Activated naive CD4-positive, alpha-beta T cell treated with anti-CD3 and anti-CD28 coated beads, Interleukin-2, amount 50 U/mL, for 72 hours (primary cell): ENCODE results near the gene PEX5L. TPM values are rescaled to one million over a fixed set of nuclear protein-coding genes. Genes with fewer than 3 reads are reported as not detected.
A peak's percentile ranks its signal among the peaks of the same experiment; 100 is the strongest.
"Not testable (repeated sequence)": the region's sequence is repeated elsewhere in the genome, so short reads cannot be mapped to it uniquely, and the experiment has no call there.

Experiments
- ATAC-seq, 2 donors: fragments of 150-1000 bp; cut with Tn5 transposase; 2 replicates each; pipeline ENCODE4 v1.10.0; 2021; ENCODE audit warnings: mild to moderate bottlenecking in 2 of 2, moderate library complexity in 2 of 2
- DNase-seq, 2 donors: peaks; one replicate each; pipeline ENCODE4 v3.0.0; 2021 to 2022; ENCODE audit warnings: low spot score in 2 of 2
- H3K27ac Mint-ChIP-seq, 2 donors: one replicate each; pipeline ENCODE4 v1.8.0; 2022; ENCODE audit warnings: mild to moderate bottlenecking in 2 of 2, mixed read lengths in 2 of 2
- H3K36me3 Mint-ChIP-seq, 2 donors: one replicate each; pipeline ENCODE4 v1.8.0; 2022; ENCODE audit warnings: mixed read lengths in 2 of 2
- H3K9me3 Mint-ChIP-seq, 2 donors: one replicate each; pipeline ENCODE4 v1.8.0; 2022; ENCODE audit warnings: mixed read lengths in 2 of 2
- total RNA-seq, 2 donors: library from RNA; stranded (reverse); gene quantifications; one replicate each; pipeline ENCODE4 v1.2.3, GENCODE V29; 2022

PEX5L gene
- total RNA-seq, 2 donors from 2014 or later = not detected

GRCh38 chr3:179801263-179801662 lies 235.5 kb downstream of the PEX5L start:
- Mint-ChIP-seq H3K36me3 (no peaks in the 10 kb centered on the region), H3K9me3 (no peaks in the 10 kb centered on the region)
- no peak for ATAC-seq

GRCh38 chr3:179797192-179797591 lies 239.5 kb downstream of the PEX5L start:
- H3K36me3 Mint-ChIP-seq = no peaks in the 10 kb centered on the region
- H3K9me3 Mint-ChIP-seq = no peaks in the 10 kb centered on the region
- ATAC-seq (no peak), DNase-seq (no peak)
- no peak overlapping the region for H3K27ac Mint-ChIP-seq

More at GRCh38 chr3:179801263-179801662, 235.5 kb downstream of the PEX5L start:
- H3K27ac Mint-ChIP-seq = no peak overlapping the region
- no peak for DNase-seq

GRCh38 chr3:179796421-179796820 lies 240.3 kb downstream of the PEX5L start:
- DNase-seq = no peak
- H3K27ac Mint-ChIP-seq = no peak overlapping the region
- H3K9me3 Mint-ChIP-seq = peaks cover 0 to 4% of the 10 kb centered on the region in 2 donors
- no peaks in the 10 kb centered on the region for H3K36me3 Mint-ChIP-seq
- no peak for ATAC-seq

GRCh38 chr3:179794355-179794754 lies 242.4 kb downstream of the PEX5L start:
- peaks cover 0 to 4% of the 10 kb centered on the region in 2 donors for H3K9me3 Mint-ChIP-seq
- no peak for ATAC-seq
- DNase-seq = no peak
- H3K27ac Mint-ChIP-seq = no peak overlapping the region
- H3K36me3 Mint-ChIP-seq = no peaks in the 10 kb centered on the region

GRCh38 chr3:179791793-179792192 lies 244.9 kb downstream of the PEX5L start:
- Mint-ChIP-seq H3K27ac (no peak overlapping the region), H3K9me3 (peaks cover 0 to 4% of the 10 kb centered on the region in 2 donors), H3K36me3 (peaks cover 0 to 4% of the 10 kb centered on the region in 2 donors)
- DNase-seq = no peak
- ATAC-seq = no peak

GRCh38 chr3:179788996-179789395 lies 247.7 kb downstream of the PEX5L start:
- ATAC-seq = no peak
- H3K27ac Mint-ChIP-seq = no peak overlapping the region
- peaks cover 1 to 4% of the 10 kb centered on the region in 2 donors for H3K36me3 Mint-ChIP-seq
- H3K9me3 Mint-ChIP-seq = peaks cover 0 to 4% of the 10 kb centered on the region in 2 donors
- DNase-seq = no peak

GRCh38 chr3:179782841-179783240 lies 253.9 kb downstream of the PEX5L start:
- H3K9me3 Mint-ChIP-seq, DNase-seq, H3K27ac Mint-ChIP-seq, ATAC-seq: not testable (repeated sequence)
- H3K36me3 Mint-ChIP-seq = peaks cover 16 to 23% of the 10 kb centered on the region in 2 donors

GRCh38 chr3:179775416-179776122 lies 261.2 kb downstream of the PEX5L start:
- Mint-ChIP-seq H3K36me3 (peaks cover 36 to 37% of the 10 kb centered on the region in 2 donors), H3K27ac (no peak overlapping the region), H3K9me3 (peaks cover 3 to 5% of the 10 kb centered on the region in 2 donors)
- DNase-seq = no peak
- ATAC-seq = no peak

- Mint-ChIP-seq H3K36me3 (peaks cover 18 to 22% of the 10 kb centered on the region in 2 donors), H3K27ac (no peak overlapping the region), H3K9me3 (no peaks in the 10 kb centered on the region)
- ATAC-seq (no peak), DNase-seq (no peak)
These were observed 264.4 kb downstream of the PEX5L start for GRCh38 chr3:179772297-179772696.

- no peak for DNase-seq
- no peak for ATAC-seq
- peaks cover 18 to 22% of the 10 kb centered on the region in 2 donors for H3K36me3 Mint-ChIP-seq
- H3K27ac Mint-ChIP-seq = no peak overlapping the region
- H3K9me3 Mint-ChIP-seq = no peaks in the 10 kb centered on the region
These were observed 264.9 kb downstream of the PEX5L start for GRCh38 chr3:179771797-179772196.

GRCh38 chr3:179769411-179770247 lies 267.1 kb downstream of the PEX5L start:
- ATAC-seq (no peak), DNase-seq (no peak)
- no peak overlapping the region for H3K27ac Mint-ChIP-seq
- H3K36me3 Mint-ChIP-seq = peaks cover 16 to 17% of the 10 kb centered on the region in 2 donors
- no peaks in the 10 kb centered on the region for H3K9me3 Mint-ChIP-seq

- ATAC-seq (no peak), DNase-seq (no peak)
- H3K27ac Mint-ChIP-seq = no peak overlapping the region
- no peaks in the 10 kb centered on the region for H3K9me3 Mint-ChIP-seq
- peaks cover 5% of the 10 kb centered on the region in 2 donors for H3K36me3 Mint-ChIP-seq
These were observed 268.7 kb downstream of the PEX5L start for GRCh38 chr3:179768080-179768479.

GRCh38 chr3:179766416-179767133 lies 270.2 kb downstream of the PEX5L start:
- DNase-seq = no peak
- no peak for ATAC-seq
- Mint-ChIP-seq H3K9me3 (no peaks in the 10 kb centered on the region), H3K36me3 (peaks cover 0 to 5% of the 10 kb centered on the region in 2 donors), H3K27ac (no peak overlapping the region)

GRCh38 chr3:179765396-179765795 lies 271.3 kb downstream of the PEX5L start:
- Mint-ChIP-seq H3K36me3 (peaks cover 7% of the 10 kb centered on the region in 2 donors), H3K27ac (no peak overlapping the region), H3K9me3 (no peaks in the 10 kb centered on the region)
- no peak for DNase-seq
- no peak for ATAC-seq

- no peak overlapping the region for H3K27ac Mint-ChIP-seq
- DNase-seq = no peak
- peaks cover 8 to 12% of the 10 kb centered on the region in 2 donors for H3K36me3 Mint-ChIP-seq
- no peak for ATAC-seq
- H3K9me3 Mint-ChIP-seq = no peaks in the 10 kb centered on the region
These were observed 275.8 kb downstream of the PEX5L start for GRCh38 chr3:179760944-179761343.

- DNase-seq (peak in 1 of 2 donors; percentile 3), ATAC-seq (no peak)
- Mint-ChIP-seq H3K9me3 (no peaks in the 10 kb centered on the region), H3K27ac (no peak overlapping the region), H3K36me3 (peaks cover 5 to 7% of the 10 kb centered on the region in 2 donors)
These were observed 285.9 kb downstream of the PEX5L start for GRCh38 chr3:179750720-179751328.
